ENCODE data around the gene HSP90AB1. TPM values are rescaled to one million over a fixed set of nuclear protein-coding genes. Genes with fewer than 3 reads are reported as not detected.

HSP90AB1 gene
- total and polyA plus RNA-seq, 9 of the 15 experiments (the other 6 are each of a cell fraction or from before 2014, with no cell fraction given): 1,780 to 3,358 (median 2,262) TPM

DNA sequence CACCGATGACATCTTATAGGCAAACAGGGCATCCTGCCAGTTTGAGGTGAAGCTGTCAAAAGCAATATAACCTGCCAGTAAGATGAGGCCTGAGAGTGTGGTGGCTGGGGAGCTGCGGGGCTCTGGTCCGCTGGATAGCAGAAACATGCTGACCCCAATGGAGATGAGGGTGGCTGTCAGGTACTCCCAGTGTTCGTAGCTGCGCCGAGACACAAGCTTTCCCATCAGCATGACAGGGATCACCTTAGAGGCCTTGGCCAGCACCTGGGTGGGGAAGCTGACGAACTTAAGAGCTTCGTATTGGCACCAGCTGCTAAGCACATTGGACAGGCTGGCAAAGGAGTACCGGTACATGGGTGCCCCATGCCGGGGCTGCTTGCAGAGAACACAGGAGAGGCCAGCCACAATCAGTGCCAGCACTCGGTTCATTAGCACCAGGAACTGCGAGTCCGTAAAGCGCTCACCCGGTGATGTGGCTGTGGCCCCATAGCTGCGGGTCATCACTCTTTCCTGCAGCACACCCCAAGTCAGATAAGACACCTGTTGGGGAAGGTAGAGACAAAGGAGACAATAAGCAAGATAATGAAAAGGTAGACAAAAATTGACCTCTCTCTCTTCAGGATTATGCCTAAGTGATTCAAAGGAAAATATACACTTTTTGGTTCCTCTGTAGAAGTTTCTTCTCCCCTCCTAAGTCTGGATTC, 8.4 kb downstream of the HSP90AB1 start:
- peaks cover 24% of the 10 kb centered on the region for H3K9me1 ChIP-seq (ENCODE audit: control insufficient read depth, insufficient read depth, low read length)
- peak in 2 of 4 experiments; percentile 51 to 66 for DNase-seq (ENCODE audit: extremely low read depth in 1 of 4, low spot score in 3 of 4)
- peaks cover 81% of the 10 kb centered on the region for H3K36me3 ChIP-seq (ENCODE audit: control insufficient read depth, insufficient read depth, low read length)
- H2AFZ ChIP-seq (ENCODE audit: low read depth, low read length): no peak overlapping the region
- intact Hi-C loops (cut with micrococcal nuclease) (no loop called here), in situ Hi-C loops (cut with MboI) (no loop called here)
- H3K9me3 ChIP-seq (replicated peaks; ENCODE audit: control insufficient read depth, insufficient read depth, low read depth, low read length): no peaks in the 10 kb centered on the region
- peaks cover 45% of the 10 kb centered on the region for H3K79me2 ChIP-seq (ENCODE audit: control insufficient read depth, insufficient read depth, low read length)
- 0 out of 2 replicates have a peak overlapping the region, but pooled peaks have one; percentile 81 for H3K4me3 ChIP-seq
- POLR2A ChIA-PET: interaction anchor here (0.5 to 3.2 kb wide), 24 partner anchors 9 to 702 kb away, joined by 3 to 144 read pairs (median 4); partner anchors contain the start of genes HSP90AB1 and SLC29A1
- peak overlapping the region in 1 of 2 experiments; percentile 76; a peak in 2 of 4 replicates for H3K9ac ChIP-seq (ENCODE audit: insufficient read depth in 1 of 2, low read depth in 2 of 2, low read length in 2 of 2)
- 29% methylated on average over 16 of the region's 16 CpGs for WGBS (ENCODE audit: insufficient coverage, low coverage, missing lambda C conversion rate)
- peaks cover 41% of the 10 kb centered on the region in 2 experiments; a peak in 4 of 5 replicates for H3K4me1 ChIP-seq (replicated peaks in 1 of 2; ENCODE audit: control insufficient read depth in 2 of 2, insufficient read depth in 2 of 2, low read length in 2 of 2)
- CTCF ChIA-PET (ENCODE audit: low intra/inter-chr PET ratio): no interaction called here
- H3K27ac ChIP-seq (ENCODE audit: extremely low read depth, low read depth, low read length): peak overlapping the region; percentile 93; the same call in 2 of the 3 replicates
- H3K27me3 ChIP-seq (ENCODE audit: control insufficient read depth in 2 of 2, insufficient read depth in 2 of 2, low read length in 2 of 2): no peaks in the 10 kb centered on the region
- H3K4me2 ChIP-seq (ENCODE audit: insufficient read depth, low read length): peak overlapping the region; percentile 89
- no TSS peak for BruUV-seq (replicated peaks)
- peaks cover 60% of the 10 kb centered on the region for H4K20me1 ChIP-seq (replicated peaks; ENCODE audit: control insufficient read depth, insufficient read depth, low read length)
- peak; percentile 8 for ATAC-seq
- FAIRE-seq: no peak
- no peak for TF ChIP-seq ZFP36 (IDR thresholded peaks at IDR 0.05; ENCODE audit: low read depth, low read length, partially characterized antibody)
- peak; percentile 62 for TF ChIP-seq ZNF609 (CRISPR knock-in tag; IDR thresholded peaks at IDR 0.05; ENCODE audit: borderline replicate concordance)
- TF ChIP-seq AFF4 (CRISPR knock-in tag; IDR thresholded peaks at IDR 0.05): peak; percentile 48; the same call in 1 of the 2 replicates
- peak; percentile 25; the same call in 1 of the 2 replicates for TF ChIP-seq ZBTB33 (CRISPR knock-in tag; IDR thresholded peaks at IDR 0.05)
- 0 out of 2 replicates have a peak, but pooled peaks have one; percentile 31 for TF ChIP-seq PHTF2 (CRISPR knock-in tag; IDR thresholded peaks at IDR 0.05)
- 0 out of 2 replicates have a peak, but pooled peaks have one; percentile 18 for TF ChIP-seq IRF1 (CRISPR knock-in tag; IDR thresholded peaks at IDR 0.05; ENCODE audit: borderline replicate concordance)

Measured in K562 (cell line).